ENCODE data around the gene TRPV5. TPM values are rescaled to one million over a fixed set of nuclear protein-coding genes. Genes with fewer than 3 reads are reported as not detected.

TRPV5 gene
- total RNA-seq, 2 donors from 2014 or later: not detected

- intact Hi-C loops (cut with DNase I): loop anchor here in 1 of 2 donors (5.0 to 10.0 kb wide), 2 partner anchors 128 to 984 kb away; no protein-coding TSS in a partner anchor
- DNase-seq (ENCODE audit: low spot score): no peak
Observed at GRCh38 chr7:142866361-142867096, 67.0 kb downstream of the TRPV5 start.

GRCh38 chr7:142865766-142866165 is 67.8 kb downstream of the TRPV5 start:
- no peak for DNase-seq (ENCODE audit: low spot score)
- intact Hi-C loops (cut with DNase I): loop anchor here in 1 of 2 donors (5.0 to 10.0 kb wide), 2 partner anchors 129 to 983 kb away; no protein-coding TSS in a partner anchor

- DNase-seq (ENCODE audit: low spot score): no peak
- intact Hi-C loops (cut with DNase I): loop anchor here in 1 of 2 donors (5.0 to 10.0 kb wide), 2 partner anchors 130 to 983 kb away; no protein-coding TSS in a partner anchor
Observed at GRCh38 chr7:142864980-142865747, 68.4 kb downstream of the TRPV5 start.

- intact Hi-C loops (cut with DNase I): loop anchor here in 1 of 2 donors (10.0 kb wide), 1 partner anchor 131 kb away; no protein-coding TSS in a partner anchor
- DNase-seq (ENCODE audit: low spot score): no peak
Observed at GRCh38 chr7:142863891-142864685, 69.5 kb downstream of the TRPV5 start.

- no peak for DNase-seq (ENCODE audit: low spot score)
- intact Hi-C loops (cut with DNase I): loop anchor here in 1 of 2 donors (10.0 kb wide), 1 partner anchor 132 kb away; no protein-coding TSS in a partner anchor
Observed at GRCh38 chr7:142862786-142863400, 70.7 kb downstream of the TRPV5 start.

- DNase-seq (ENCODE audit: low spot score): no peak
- intact Hi-C loops (cut with DNase I): loop anchor here in 1 of 2 donors (10.0 kb wide), 1 partner anchor 132 kb away; no protein-coding TSS in a partner anchor
Observed at GRCh38 chr7:142862351-142862750, 71.2 kb downstream of the TRPV5 start.

- intact Hi-C loops (cut with DNase I): loop anchor here in 1 of 2 donors (10.0 kb wide), 1 partner anchor 134 kb away; no protein-coding TSS in a partner anchor
- DNase-seq (ENCODE audit: low spot score): no peak
Observed at GRCh38 chr7:142860968-142861367, 72.6 kb downstream of the TRPV5 start.

GRCh38 chr7:142859829-142860228 is 73.7 kb downstream of the TRPV5 start:
- intact Hi-C loops (cut with DNase I): loop anchor here (10.0 kb wide), 2 partner anchors 135 to 355 kb away; no protein-coding TSS in a partner anchor
- no peak for DNase-seq (ENCODE audit: low spot score)

GRCh38 chr7:142859411-142859810 is 74.1 kb downstream of the TRPV5 start:
- intact Hi-C loops (cut with DNase I): loop anchor here (10.0 kb wide), 1 partner anchor 355 kb away; no protein-coding TSS in a partner anchor
- DNase-seq (ENCODE audit: low spot score): no peak

Other genes with a start within 250 kb of the TRPV5 start
- 1 to 10 TPM in 1 of 2 donors, not detected in 1; 7.8 TPM for gene PRSS1, start 184.3 kb downstream of the TRPV5 start, total RNA-seq
- gene PRSS2, start 162.8 kb downstream of the TRPV5 start, total RNA-seq: 1 to 10 TPM; 1.9 to 9.0 TPM
- gene EPHB6, start 78.7 kb downstream of the TRPV5 start, total RNA-seq: 10 to 100 TPM; 11.9 to 33.5 TPM
- gene TRPV6, start 48.0 kb downstream of the TRPV5 start, total RNA-seq: not detected
- not detected for gene LLCFC1, start 5.7 kb upstream of the TRPV5 start, total RNA-seq
- 1 to 10 TPM in 1 of 2 donors, under 1 TPM in 1; 0.67 to 1.2 TPM for gene KEL, start 28.6 kb upstream of the TRPV5 start, total RNA-seq
- gene OR9A2, start 93.4 kb upstream of the TRPV5 start, total RNA-seq: not detected
- not detected for gene OR6V1, start 118.6 kb upstream of the TRPV5 start, total RNA-seq
- gene PIP, start 198.3 kb upstream of the TRPV5 start, total RNA-seq: not detected
- gene TAS2R39, start 249.7 kb upstream of the TRPV5 start, total RNA-seq: not detected